HepG2 (cell line): ENCODE results near the gene GTF2A2. TPM values are rescaled to one million over a fixed set of nuclear protein-coding genes. Genes with fewer than 3 reads are reported as not detected.

ENCODE experiments used
- ATAC-seq: fragments of 200-7000 bp; cut with Tn5 transposase; 3 replicates; pipeline ENCODE4 v1.9.1; 2020; ENCODE audit warnings: mild to moderate bottlenecking, moderate library complexity
- BruUV-seq: library from RNA; stranded (reverse); fragments of 400-500 nt; replicated peaks from 2 replicates; lab custom pipeline; 2021; lab: Mats Ljungman, UMichigan
- CTCF ChIA-PET: fragments of 300-600 bp; formaldehyde crosslinking; extraction: SDS; loops from one replicate; lab custom pipeline; 2021; ENCODE audit warnings: low total read pairs, inconsistent platforms, low intra/inter-chr PET ratio; lab: Yijun Ruan, JAX
- POLR2A ChIA-PET: fragments of 350-600 bp; sonication (Branson Sonifier 250); formaldehyde crosslinking; loops from one replicate; lab custom pipeline; 2020; ENCODE audit warnings: antibody characterized with exemption, inconsistent platforms; lab: Yijun Ruan, JAX
- DNase-seq: peaks from one replicate; pipeline ENCODE4 v3.0.0-alpha.2; 2015; ENCODE audit warnings: low spot score
- FAIRE-seq: peaks from 3 replicates; lab custom pipeline; 2011; peaks lifted over from hg19 to GRCh38; lab: Jason Lieb, UNC
- H2AFZ ChIP-seq: one replicate; pipeline ENCODE4 v1.6.1; 2011; ENCODE audit warnings: low read length, inconsistent platforms
- H3K27ac ChIP-seq: fragments of 300-600 bp; 3 replicates; pipeline ENCODE4 v1.8.0; 2011; ENCODE audit warnings: mixed run types, mild to moderate bottlenecking, mixed read lengths, low read length, inconsistent platforms; ENCODE audit not compliant: insufficient read depth; ENCODE audit errors: extremely low read length
- H3K27me3 ChIP-seq, 2 experiments: fragments of 200-600 bp in 1 of 2; 2 replicates in 1 of 2; 3 replicates in 1 of 2; pipeline versions ENCODE4 v1.6.0 to v1.8.0; 2011; ENCODE audit warnings: low read length in 2 of 2, mild to moderate bottlenecking in 2 of 2, moderate library complexity in 2 of 2, inconsistent platforms in 1 of 2; ENCODE audit not compliant: insufficient read depth in 2 of 2, control insufficient read depth in 1 of 2
- H3K36me3 ChIP-seq, 2 experiments: fragments of 200-600 bp in 1 of 2; replicated peaks in 1 of 2; 2 replicates in 1 of 2; 3 replicates in 1 of 2; pipeline versions ENCODE4 v1.5.1 to v1.8.0; 2011; ENCODE audit warnings: low read length in 2 of 2, inconsistent platforms in 1 of 2; ENCODE audit not compliant: insufficient read depth in 2 of 2, control insufficient read depth in 1 of 2
- H3K4me1 ChIP-seq: 2 replicates; pipeline ENCODE4 v1.5.1; 2012; ENCODE audit warnings: low read length, inconsistent platforms; ENCODE audit not compliant: insufficient read depth
- H3K4me2 ChIP-seq: 2 replicates; pipeline ENCODE4 v1.6.0; 2011; ENCODE audit warnings: low read depth, low read length, inconsistent platforms
- H3K4me3 ChIP-seq, 3 experiments: fragments of 200-600 bp in 1 of 3; sonication (generic), shearing (Covaris generic) in 1 of 3; replicated peaks in 1 of 3; 2 replicates each; pipeline ENCODE4 v1.5.1; 2011 to 2016; ENCODE audit warnings: low read length in 3 of 3, inconsistent platforms in 2 of 3, low read depth in 2 of 3, mild to moderate bottlenecking in 2 of 3, control low read depth in 1 of 3, mixed read lengths in 1 of 3; ENCODE audit not compliant: insufficient read depth in 1 of 3
- H3K79me2 ChIP-seq: one replicate; pipeline ENCODE4 v1.6.1; 2011; ENCODE audit warnings: low read length, inconsistent platforms; ENCODE audit not compliant: insufficient read depth
- H3K9ac ChIP-seq: 2 replicates; pipeline ENCODE4 v1.6.0; 2011; ENCODE audit warnings: mild to moderate bottlenecking, low read depth, low read length, inconsistent platforms; ENCODE audit not compliant: insufficient read depth
- H3K9me3 ChIP-seq: 2 replicates; pipeline ENCODE4 v1.5.1; 2012; ENCODE audit warnings: mild to moderate bottlenecking, low read length
- H4K20me1 ChIP-seq: 2 replicates; pipeline ENCODE4 v1.6.0; 2011; ENCODE audit warnings: inconsistent platforms, mild to moderate bottlenecking, low read length, moderate library complexity; ENCODE audit not compliant: insufficient read depth
- AHR ChIP-seq: IDR thresholded peaks from 2 replicates; pipeline ENCODE4 v1.6.1; 2018; ENCODE audit warnings: missing genetic modification reagents, missing compliant biosample characterization
- HNRNPH1 ChIP-seq: fragments of 200-400 bp; formaldehyde crosslinking; optimal IDR thresholded peaks from 2 replicates; pipeline ENCODE3; 2017; ENCODE audit warnings: mild to moderate bottlenecking, low read depth, low read length
- HOXA7 ChIP-seq: sonication (generic); formaldehyde crosslinking; IDR thresholded peaks from 2 replicates; pipeline ENCODE4 v1.8.1; 2022; ENCODE audit warnings: mild to moderate bottlenecking, missing genetic modification reagents, moderate library complexity
- MAX ChIP-seq: IDR thresholded peaks from 2 replicates; pipeline ENCODE4 v1.6.1; 2012; ENCODE audit warnings: inconsistent platforms
- MYC ChIP-seq: sonication (generic); formaldehyde crosslinking; IDR thresholded peaks from 2 replicates; pipeline ENCODE4 v1.9.0; 2021; ENCODE audit warnings: missing genetic modification reagents, borderline replicate concordance
- NCOA1 ChIP-seq: sonication (generic); formaldehyde crosslinking; IDR thresholded peaks from 2 replicates; pipeline ENCODE4 v1.9.0; 2021; ENCODE audit warnings: missing genetic modification reagents
- NFKB2 ChIP-seq: sonication (generic); formaldehyde crosslinking; IDR thresholded peaks from 2 replicates; pipeline ENCODE4 v1.4.0; 2020; ENCODE audit warnings: missing genetic modification reagents, borderline replicate concordance
- NR2F6 ChIP-seq, 2 experiments: IDR thresholded peaks; 2 replicates each; pipeline ENCODE4 v1.6.1; 2016; ENCODE audit warnings: antibody characterized with exemption in 1 of 2, mild to moderate bottlenecking in 1 of 2
- PRDM4 ChIP-seq: sonication (generic); formaldehyde crosslinking; IDR thresholded peaks from 2 replicates; pipeline ENCODE4 v1.9.0; 2021; ENCODE audit warnings: missing genetic modification reagents, borderline replicate concordance
- SALL1 ChIP-seq: sonication (generic); formaldehyde crosslinking; IDR thresholded peaks from 2 replicates; pipeline ENCODE4 v1.8.0; 2022; ENCODE audit warnings: mild to moderate bottlenecking, missing genetic modification reagents
- SNAI1 ChIP-seq: sonication (generic); formaldehyde crosslinking; IDR thresholded peaks from 2 replicates; pipeline ENCODE4 v1.5.0; 2020; ENCODE audit warnings: mild to moderate bottlenecking, missing genetic modification reagents, borderline replicate concordance
- SRSF4 ChIP-seq: fragments of 200-400 bp; formaldehyde crosslinking; IDR thresholded peaks from one replicate; pipeline ENCODE4 v1.6.1; 2018; ENCODE audit warnings: mild to moderate bottlenecking, low read depth, low read length, moderate library complexity; ENCODE audit not compliant: poor library complexity, severe bottlenecking
- ZKSCAN5 ChIP-seq: sonication (generic); formaldehyde crosslinking; IDR thresholded peaks from 2 replicates; pipeline ENCODE4 v1.5.1; 2020; ENCODE audit warnings: mild to moderate bottlenecking, missing genetic modification reagents
- ZMYM4 ChIP-seq: sonication (generic); formaldehyde crosslinking; IDR thresholded peaks from 2 replicates; pipeline ENCODE4 v1.8.1; 2023; ENCODE audit warnings: mild to moderate bottlenecking, missing genetic modification reagents
- ZNF121 ChIP-seq: sonication (generic); formaldehyde crosslinking; IDR thresholded peaks from 2 replicates; pipeline ENCODE4 v1.5.0; 2020; ENCODE audit warnings: mild to moderate bottlenecking, missing genetic modification reagents
- ZNF234 ChIP-seq: sonication (generic); formaldehyde crosslinking; conservative IDR thresholded peaks from 2 replicates; pipeline ENCODE4 v1.5.1; 2020; ENCODE audit warnings: mild to moderate bottlenecking, missing genetic modification reagents
- ZNF264 ChIP-seq: sonication (generic); formaldehyde crosslinking; IDR thresholded peaks from 2 replicates; pipeline ENCODE4 v1.4.0; 2020; ENCODE audit warnings: missing genetic modification reagents
- ZNF574 ChIP-seq: sonication (generic); formaldehyde crosslinking; IDR thresholded peaks from 2 replicates; pipeline ENCODE4 v1.4.0; 2020; ENCODE audit warnings: missing genetic modification reagents
- ZNF619 ChIP-seq: sonication (generic); formaldehyde crosslinking; IDR thresholded peaks from 2 replicates; pipeline ENCODE4 v1.4.0; 2020; ENCODE audit warnings: mild to moderate bottlenecking, missing genetic modification reagents
- ZNF713 ChIP-seq: sonication (generic); formaldehyde crosslinking; IDR thresholded peaks from 2 replicates; pipeline ENCODE4 v1.4.0; 2020; ENCODE audit warnings: mild to moderate bottlenecking, missing genetic modification reagents
- ZNF781 ChIP-seq: sonication (generic); formaldehyde crosslinking; IDR thresholded peaks from 2 replicates; pipeline ENCODE4 v1.5.1; 2020; ENCODE audit warnings: borderline replicate concordance, mild to moderate bottlenecking, missing genetic modification reagents; ENCODE audit errors: not compliant biosample characterization
- whole genome bisulfite sequencing: methylation state at CpG from one replicate; pipeline ENCODE4 v1.1.6; 2017; ENCODE audit warnings: low lambda C conversion rate; 5-methylcytosine and 5-hydroxymethylcytosine counted together
- in situ Hi-C: cut with HindIII; loops from 2 replicates; pipeline ENCODE4 v1.10.0; 2017; ENCODE audit warnings: low pct_unique_long_range_greater_than_20kb; ENCODE audit not compliant: extremely low pct_ligation_motif_present
- intact Hi-C: fragments of 100-400 bp; cut with micrococcal nuclease; formaldehyde crosslinking; loops from one replicate; pipeline ENCODE4 v1.10.0; 2022; ENCODE audit not compliant: unreplicated experiment
- polyA plus RNA-seq, 8 experiments: library from polyadenylated mRNA; depleted of rRNA in 3 of 8; stranded (reverse) in 7 of 8; unstranded in 1 of 8; fragments of >200 nt; fragmentation: Illumina TruSeq in 4 of 8; extraction: Trizol in 4 of 8; gene quantifications; 2 replicates each; pipeline versions ENCODE4 v1.2.1 to v1.2.3, GENCODE V29; 2011 to 2016; ENCODE audit warnings: low read depth in 4 of 8, missing spikeins in 1 of 8, mixed read lengths in 1 of 8; ENCODE audit not compliant: insufficient read depth in 1 of 8
- total RNA-seq, 5 experiments: library from RNA; depleted of rRNA; stranded (reverse); fragments of >200 nt; fragmentation: Illumina TruSeq; extraction: Trizol; gene quantifications; 2 replicates each; pipeline ENCODE4 v1.2.3, GENCODE V29; 2016; ENCODE audit warnings: low read depth in 1 of 5

Gene GTF2A2
- total and polyA plus RNA-seq, 2 of the 13 experiments (the other 11 are each of a cell fraction or from before 2014, with no cell fraction given), result 24.4 to 106 TPM

GRCh38 chr15:59595434-59595915 lies 61.8 kb downstream of the GTF2A2 start:
- Histone ChIP-seq H3K4me3 (peak overlapping the region in 2 of 3 experiments; percentile 10 to 49; a peak in 2 of 6 replicates), H3K36me3 (no peaks in the 10 kb centered on the region), H4K20me1 (no peaks in the 10 kb centered on the region), H3K4me2 (peak overlapping the region; percentile 65), H3K27me3 (no peaks in the 10 kb centered on the region), H3K9me3 (no peaks in the 10 kb centered on the region), H3K79me2 (no peaks in the 10 kb centered on the region), H3K9ac (peak overlapping the region; percentile 42), H3K4me1 (peaks cover 47% of the 10 kb centered on the region), H2AFZ (no peak overlapping the region), H3K27ac (peak overlapping the region; percentile 56)
- BruUV-seq, result no TSS peak
- ATAC-seq (peak; percentile 78), FAIRE-seq (peak; percentile 93), DNase-seq (peak; percentile 84)
- in situ Hi-C loops (no loop called here), intact Hi-C loops (no loop called here)
- ChIA-PET CTCF (no interaction called here), POLR2A (interaction anchor here (0.8 to 4.6 kb wide), 6 partner anchors 14 to 94 kb away, joined by 4 to 43 read pairs (median 7); partner anchors contain the start of genes BNIP2, GCNT3 and GTF2A2)
- 0% methylated on average over 7 of the region's 7 CpGs for WGBS
- TF ChIP-seq ZNF234 (no peak), MAX (0 out of 2 replicates have a peak, but pooled peaks have one; percentile 25), ZNF781 (CRISPR knock-in tag) (no peak), ZMYM4 (CRISPR knock-in tag) (no peak), SALL1 (peak; percentile 34; the same call in 1 of the 2 replicates), NR2F6 (IDR thresholded peaks at IDR 0.05) (0 out of 2 replicates have a peak, but pooled peaks have one; percentile 15), NR2F6 (CRISPR knock-in tag; IDR thresholded peaks at IDR 0.05) (no peak), NFKB2 (no peak), SRSF4 (no peak), ZNF264 (CRISPR knock-in tag) (no peak; the same call in 1 of the 2 replicates), HNRNPH1 (no peak), ZNF713 (CRISPR knock-in tag) (no peak), MYC (CRISPR knock-in tag) (no peak), ZKSCAN5 (no peak), NCOA1 (no peak), SNAI1 (CRISPR knock-in tag) (no peak), HOXA7 (CRISPR knock-in tag) (no peak), PRDM4 (CRISPR knock-in tag) (no peak), ZNF574 (CRISPR knock-in tag) (no peak), ZNF619 (CRISPR knock-in tag) (no peak), AHR (no peak), ZNF121 (CRISPR knock-in tag) (no peak)
